HL-60 (cell line): ENCODE measurements around the gene SSTR5.

ENCODE experiments used
- DNase-seq, 2 experiments: peaks; one replicate each; pipeline ENCODE4 v3.0.0-alpha.2; 2010 to 2020; ENCODE audit warnings: low read depth in 1 of 2, low spot score in 1 of 2
- H3K27ac ChIP-seq: fragments of 250-450 bp; sonication (Bioruptor Pico); replicated peaks from 2 replicates; pipeline ENCODE4 v1.5.1; 2020; ENCODE audit warnings: mild to moderate bottlenecking, moderate library complexity
- H3K27me3 ChIP-seq: fragments of 250-450 bp; sonication (Bioruptor Pico); 2 replicates; pipeline ENCODE4 v1.5.1; 2021; ENCODE audit warnings: mild to moderate bottlenecking, moderate library complexity; ENCODE audit not compliant: insufficient read depth, poor library complexity, severe bottlenecking
- H3K4me3 ChIP-seq: replicated peaks from 2 replicates; pipeline ENCODE4 v1.5.1; 2011; ENCODE audit warnings: mild to moderate bottlenecking, control low read depth, low read length; ENCODE audit not compliant: insufficient read depth
- GABPA ChIP-seq: IDR thresholded peaks from 2 replicates; pipeline ENCODE4 v1.6.1; 2012; ENCODE audit warnings: low read depth
- POLR2AphosphoS5 ChIP-seq: IDR thresholded peaks from 2 replicates; pipeline ENCODE4 v1.6.1; 2012; ENCODE audit warnings: low read depth
- SPI1 ChIP-seq: IDR thresholded peaks from 2 replicates; pipeline ENCODE4 v1.6.1; 2012; ENCODE audit warnings: low read depth, mild to moderate bottlenecking, borderline replicate concordance
- TF ChIP-seq, protein P1 (sequence below): IDR thresholded peaks from 2 replicates; pipeline ENCODE4 v1.6.1; 2012; ENCODE audit warnings: low read depth; ENCODE audit not compliant: insufficient replicate concordance
- TF ChIP-seq, protein P2 (sequence below): IDR thresholded peaks from one replicate; pipeline ENCODE4 v1.5.1; 2011; ENCODE audit warnings: low read length, control low read depth, inconsistent platforms; ENCODE audit not compliant: insufficient read depth

Gene SSTR5

GRCh38 chr16:1129106-1129960 lies 56.8 kb downstream of the SSTR5 start:
- H3K27ac ChIP-seq = no peak overlapping the region
- H3K4me3 ChIP-seq = no peak overlapping the region
- TF ChIP-seq SPI1 (no peak), GABPA (no peak), POLR2AphosphoS5 (no peak)
- TF ChIP-seq, protein P1, sequence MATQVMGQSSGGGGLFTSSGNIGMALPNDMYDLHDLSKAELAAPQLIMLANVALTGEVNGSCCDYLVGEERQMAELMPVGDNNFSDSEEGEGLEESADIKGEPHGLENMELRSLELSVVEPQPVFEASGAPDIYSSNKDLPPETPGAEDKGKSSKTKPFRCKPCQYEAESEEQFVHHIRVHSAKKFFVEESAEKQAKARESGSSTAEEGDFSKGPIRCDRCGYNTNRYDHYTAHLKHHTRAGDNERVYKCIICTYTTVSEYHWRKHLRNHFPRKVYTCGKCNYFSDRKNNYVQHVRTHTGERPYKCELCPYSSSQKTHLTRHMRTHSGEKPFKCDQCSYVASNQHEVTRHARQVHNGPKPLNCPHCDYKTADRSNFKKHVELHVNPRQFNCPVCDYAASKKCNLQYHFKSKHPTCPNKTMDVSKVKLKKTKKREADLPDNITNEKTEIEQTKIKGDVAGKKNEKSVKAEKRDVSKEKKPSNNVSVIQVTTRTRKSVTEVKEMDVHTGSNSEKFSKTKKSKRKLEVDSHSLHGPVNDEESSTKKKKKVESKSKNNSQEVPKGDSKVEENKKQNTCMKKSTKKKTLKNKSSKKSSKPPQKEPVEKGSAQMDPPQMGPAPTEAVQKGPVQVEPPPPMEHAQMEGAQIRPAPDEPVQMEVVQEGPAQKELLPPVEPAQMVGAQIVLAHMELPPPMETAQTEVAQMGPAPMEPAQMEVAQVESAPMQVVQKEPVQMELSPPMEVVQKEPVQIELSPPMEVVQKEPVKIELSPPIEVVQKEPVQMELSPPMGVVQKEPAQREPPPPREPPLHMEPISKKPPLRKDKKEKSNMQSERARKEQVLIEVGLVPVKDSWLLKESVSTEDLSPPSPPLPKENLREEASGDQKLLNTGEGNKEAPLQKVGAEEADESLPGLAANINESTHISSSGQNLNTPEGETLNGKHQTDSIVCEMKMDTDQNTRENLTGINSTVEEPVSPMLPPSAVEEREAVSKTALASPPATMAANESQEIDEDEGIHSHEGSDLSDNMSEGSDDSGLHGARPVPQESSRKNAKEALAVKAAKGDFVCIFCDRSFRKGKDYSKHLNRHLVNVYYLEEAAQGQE = no peak
- TF ChIP-seq, protein P2, sequence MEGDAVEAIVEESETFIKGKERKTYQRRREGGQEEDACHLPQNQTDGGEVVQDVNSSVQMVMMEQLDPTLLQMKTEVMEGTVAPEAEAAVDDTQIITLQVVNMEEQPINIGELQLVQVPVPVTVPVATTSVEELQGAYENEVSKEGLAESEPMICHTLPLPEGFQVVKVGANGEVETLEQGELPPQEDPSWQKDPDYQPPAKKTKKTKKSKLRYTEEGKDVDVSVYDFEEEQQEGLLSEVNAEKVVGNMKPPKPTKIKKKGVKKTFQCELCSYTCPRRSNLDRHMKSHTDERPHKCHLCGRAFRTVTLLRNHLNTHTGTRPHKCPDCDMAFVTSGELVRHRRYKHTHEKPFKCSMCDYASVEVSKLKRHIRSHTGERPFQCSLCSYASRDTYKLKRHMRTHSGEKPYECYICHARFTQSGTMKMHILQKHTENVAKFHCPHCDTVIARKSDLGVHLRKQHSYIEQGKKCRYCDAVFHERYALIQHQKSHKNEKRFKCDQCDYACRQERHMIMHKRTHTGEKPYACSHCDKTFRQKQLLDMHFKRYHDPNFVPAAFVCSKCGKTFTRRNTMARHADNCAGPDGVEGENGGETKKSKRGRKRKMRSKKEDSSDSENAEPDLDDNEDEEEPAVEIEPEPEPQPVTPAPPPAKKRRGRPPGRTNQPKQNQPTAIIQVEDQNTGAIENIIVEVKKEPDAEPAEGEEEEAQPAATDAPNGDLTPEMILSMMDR = no peak
- DNase-seq = no peak
- H3K27me3 ChIP-seq = peaks cover 3% of the 10 kb centered on the region

DNA sequence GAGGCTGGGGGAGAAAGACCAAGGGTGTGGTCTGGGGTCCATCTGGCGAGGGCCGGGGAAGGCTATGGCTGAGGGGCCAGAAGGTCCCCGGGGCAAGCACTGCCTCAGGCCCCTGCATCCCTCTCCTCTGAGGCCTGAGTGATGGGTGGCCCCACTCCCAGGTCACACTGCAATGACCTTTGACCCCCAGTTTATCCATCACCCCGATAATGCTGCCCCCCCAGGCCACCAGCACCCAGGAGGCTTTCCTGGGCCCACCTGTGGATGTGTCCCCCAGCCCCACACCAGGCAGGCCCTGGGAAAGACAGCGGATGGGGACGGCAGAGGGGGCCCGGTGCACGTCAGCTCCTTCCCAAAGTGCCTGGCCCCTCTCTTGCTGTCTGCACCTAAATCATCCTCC lies 57.8 kb downstream of the SSTR5 start:
- Histone ChIP-seq H3K4me3 (no peak overlapping the region), H3K27ac (no peak overlapping the region), H3K27me3 (peaks cover 3% of the 10 kb centered on the region)
- DNase-seq = no peak
- TF ChIP-seq POLR2AphosphoS5 (no peak), GABPA (no peak), SPI1 (no peak)
- TF ChIP-seq, protein P1 = no peak
- TF ChIP-seq, protein P2 = no peak
